ENCODE measurements around the gene RBBP8NL. TPM values are rescaled to one million over a fixed set of nuclear protein-coding genes. Genes with fewer than 3 reads are reported as not detected.

Gene RBBP8NL
- total RNA-seq, 1 donor from 2014 or later, result not detected

GRCh38 chr20:62371588-62372041, 55.7 kb downstream of the RBBP8NL start:
- no peak for DNase-seq

GRCh38 chr20:62370807-62371587, 56.3 kb downstream of the RBBP8NL start:
- no peak for DNase-seq

- no peak for DNase-seq
These were observed 57.1 kb downstream of the RBBP8NL start for GRCh38 chr20:62370115-62370806.

DNA sequence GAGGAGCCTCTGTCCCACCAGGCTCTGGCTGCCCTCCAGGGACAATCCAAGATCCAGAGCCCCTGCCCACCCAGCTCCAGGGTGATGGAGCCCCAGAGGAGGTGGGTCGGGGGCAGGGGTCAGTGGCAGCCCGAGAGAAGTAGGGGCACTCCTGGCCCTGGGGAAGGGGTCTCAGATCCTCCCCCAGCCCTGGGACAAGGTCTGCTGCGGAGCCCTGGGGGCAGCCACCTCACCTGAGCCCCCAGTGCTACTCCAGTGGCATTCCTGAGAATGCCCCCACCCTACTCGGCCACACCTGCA, 57.6 kb downstream of the RBBP8NL start:
- DNase-seq, result no peak

DNA sequence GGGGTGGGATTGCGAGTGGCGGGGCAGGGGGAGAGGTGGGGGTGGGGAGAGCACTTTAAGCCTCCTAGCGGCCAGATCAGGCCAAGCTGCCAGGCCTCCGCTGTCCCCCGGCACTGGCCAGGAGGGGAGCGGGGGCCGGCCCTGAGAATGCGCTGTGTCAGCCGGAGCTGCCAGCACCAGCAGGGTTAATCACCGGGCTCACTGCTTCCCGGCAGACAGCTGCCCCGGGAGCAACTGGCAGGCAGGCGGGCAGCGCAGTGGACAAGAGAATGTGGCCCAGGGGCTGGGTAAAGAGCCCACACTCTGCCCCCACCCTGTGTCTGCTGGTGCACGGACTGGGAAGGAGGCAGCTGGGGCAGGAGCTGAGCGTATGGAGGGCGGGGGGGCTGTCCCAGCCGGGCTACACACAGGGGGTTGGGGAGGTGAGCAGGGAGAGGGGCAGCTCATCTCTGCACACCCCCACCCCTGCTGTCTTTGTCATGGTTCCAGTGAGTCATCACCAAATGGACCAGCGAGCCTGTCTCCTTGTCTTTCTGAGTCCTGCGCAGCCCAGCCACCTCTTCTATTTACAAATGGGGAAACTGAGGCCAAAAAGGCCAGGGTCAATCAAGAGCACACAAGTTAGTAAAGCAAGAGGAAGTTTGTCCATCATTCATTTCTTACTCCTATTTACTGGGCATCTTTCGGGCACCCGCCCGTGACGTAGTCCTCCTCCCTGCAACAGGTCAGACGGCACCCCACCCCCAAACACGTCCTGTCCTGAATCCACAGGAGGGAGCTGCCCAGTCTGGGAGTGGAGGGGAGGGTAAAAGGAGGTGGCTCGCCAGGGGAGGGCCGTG, 58.1 kb downstream of the RBBP8NL start:
- DNase-seq, result peak; percentile 67

DNA sequence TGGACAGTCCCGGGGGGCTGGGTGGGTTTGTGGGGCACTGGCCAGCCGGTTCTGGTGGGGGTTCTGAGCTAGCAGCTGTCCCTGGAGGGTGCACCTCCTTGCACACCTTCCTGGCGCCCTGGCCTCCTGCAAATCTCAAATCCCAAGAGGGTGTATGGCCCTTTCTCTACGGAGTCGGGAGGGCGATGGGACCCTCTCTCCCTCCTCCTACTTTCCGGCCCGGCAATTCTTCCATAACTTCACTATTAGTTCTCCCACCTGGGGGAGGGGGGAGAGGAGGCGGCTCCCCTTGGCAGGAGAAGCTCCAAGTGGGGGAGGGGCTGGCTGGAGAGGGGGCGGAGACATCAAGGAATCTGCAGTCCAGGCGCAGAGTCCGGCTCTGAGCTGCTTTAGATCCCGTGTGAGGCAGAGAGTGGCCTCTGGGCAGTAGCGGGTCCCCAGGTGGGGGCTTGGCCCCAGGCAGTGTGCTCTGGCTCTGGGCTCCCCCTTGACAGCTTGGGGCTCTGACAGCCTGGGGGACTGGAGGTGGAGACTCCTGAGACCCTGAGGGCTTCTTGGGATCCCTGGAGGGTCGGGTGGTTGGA, 58.9 kb downstream of the RBBP8NL start:
- peak; percentile 41 for DNase-seq

DNA sequence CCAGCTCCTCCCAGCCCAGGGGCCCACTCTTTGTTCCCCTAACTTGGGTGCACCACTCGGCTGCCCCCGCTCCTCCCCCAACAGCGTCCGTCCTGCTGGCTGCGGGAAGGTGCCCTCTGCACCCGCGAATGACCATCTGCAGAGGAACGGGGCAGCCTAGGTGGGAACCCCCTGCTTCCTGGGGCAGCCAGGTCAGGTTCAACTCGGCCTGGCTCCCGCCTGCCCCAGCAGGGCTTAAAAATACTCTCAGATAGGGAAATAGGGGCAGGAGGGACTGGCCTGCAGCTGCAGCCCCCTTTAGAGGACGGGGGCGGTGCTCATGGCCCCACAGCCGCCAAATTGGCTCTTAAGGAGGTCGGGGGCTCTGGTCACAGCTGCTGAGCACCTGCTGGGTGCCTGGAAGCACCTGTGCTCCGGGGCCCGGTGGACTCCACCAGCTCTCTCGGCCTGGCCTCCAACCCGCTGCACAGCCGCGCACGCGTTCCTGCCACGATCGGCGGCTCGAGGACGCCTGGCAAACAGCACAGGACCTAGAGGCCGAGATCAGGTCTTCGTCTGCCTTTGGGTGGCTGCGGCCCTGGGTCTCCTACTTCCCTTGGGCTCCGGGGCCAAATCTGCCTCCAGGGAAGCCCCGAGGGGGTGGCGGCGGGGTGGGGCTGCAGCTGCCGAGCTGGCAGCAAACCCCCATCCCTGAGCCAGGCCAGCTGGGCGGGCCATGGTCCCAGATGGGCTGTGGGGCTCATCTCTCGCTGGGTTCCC, 59.5 kb downstream of the RBBP8NL start:
- peak; percentile 49 for DNase-seq

- DNase-seq, result peak; percentile 49
These were observed 60.2 kb downstream of the RBBP8NL start, which contains the start of gene LAMA5 for GRCh38 chr20:62367136-62367632. LAMA5 (minus strand) TSS chr20:62367312; CDS start chr20:62367245, 67 bp downstream.

- DNase-seq, result peak; percentile 34
These were observed 60.8 kb downstream of the RBBP8NL start for GRCh38 chr20:62366370-62367135.

DNA sequence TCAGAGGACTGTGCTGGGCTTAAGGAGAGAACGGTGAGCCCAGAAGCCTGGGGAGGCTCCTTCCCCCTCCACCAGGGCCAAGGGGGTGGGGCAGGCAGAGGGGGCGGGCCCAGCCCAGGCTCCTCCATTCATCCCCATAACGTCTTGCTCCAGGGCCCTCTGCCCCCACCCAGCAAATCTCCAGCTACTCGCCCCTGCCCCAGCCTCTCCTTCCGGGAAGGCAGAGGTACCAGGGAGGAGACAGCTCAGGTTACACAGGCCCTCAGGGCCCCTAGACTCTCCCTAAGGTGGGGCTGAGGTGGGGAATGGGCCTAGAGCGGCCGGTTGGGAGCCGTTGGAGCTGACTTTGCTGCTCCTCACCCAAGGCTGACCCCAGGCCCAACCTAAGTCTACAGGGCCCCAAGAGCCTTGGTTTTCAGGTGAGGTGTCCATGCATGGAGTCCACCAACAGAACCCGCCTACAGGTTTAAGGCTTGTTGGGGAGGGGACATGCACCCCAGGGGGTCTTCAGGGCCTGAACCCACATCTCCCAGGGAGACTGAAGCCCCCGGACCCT, 61.4 kb downstream of the RBBP8NL start:
- peak; percentile 49 for DNase-seq

GRCh38 chr20:62364911-62365736, 62.2 kb downstream of the RBBP8NL start:
- peak; percentile 59 for DNase-seq

GRCh38 chr20:62363920-62364851, 63.2 kb downstream of the RBBP8NL start:
- peak; percentile 87 for DNase-seq

GRCh38 chr20:62362991-62363919, 64.1 kb downstream of the RBBP8NL start:
- peak; percentile 43 for DNase-seq

DNA sequence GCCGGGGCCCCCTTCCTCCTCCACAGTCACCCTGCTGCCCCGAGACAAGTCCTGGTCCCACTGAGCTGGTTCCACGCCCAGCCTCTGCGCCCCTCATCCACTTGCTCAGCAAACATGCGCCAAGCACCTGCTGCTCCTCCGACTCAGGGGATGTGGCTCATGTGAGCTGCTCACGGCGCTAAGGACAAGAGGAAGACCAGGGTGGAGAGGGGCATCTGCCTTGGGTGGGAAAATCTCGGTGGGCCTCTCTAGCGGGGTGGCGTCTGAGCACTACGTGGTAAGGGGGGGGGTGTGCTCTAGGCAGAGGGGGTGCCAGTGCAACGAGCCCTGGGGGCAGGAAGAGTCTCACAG, 64.8 kb downstream of the RBBP8NL start:
- no peak for DNase-seq

DNA sequence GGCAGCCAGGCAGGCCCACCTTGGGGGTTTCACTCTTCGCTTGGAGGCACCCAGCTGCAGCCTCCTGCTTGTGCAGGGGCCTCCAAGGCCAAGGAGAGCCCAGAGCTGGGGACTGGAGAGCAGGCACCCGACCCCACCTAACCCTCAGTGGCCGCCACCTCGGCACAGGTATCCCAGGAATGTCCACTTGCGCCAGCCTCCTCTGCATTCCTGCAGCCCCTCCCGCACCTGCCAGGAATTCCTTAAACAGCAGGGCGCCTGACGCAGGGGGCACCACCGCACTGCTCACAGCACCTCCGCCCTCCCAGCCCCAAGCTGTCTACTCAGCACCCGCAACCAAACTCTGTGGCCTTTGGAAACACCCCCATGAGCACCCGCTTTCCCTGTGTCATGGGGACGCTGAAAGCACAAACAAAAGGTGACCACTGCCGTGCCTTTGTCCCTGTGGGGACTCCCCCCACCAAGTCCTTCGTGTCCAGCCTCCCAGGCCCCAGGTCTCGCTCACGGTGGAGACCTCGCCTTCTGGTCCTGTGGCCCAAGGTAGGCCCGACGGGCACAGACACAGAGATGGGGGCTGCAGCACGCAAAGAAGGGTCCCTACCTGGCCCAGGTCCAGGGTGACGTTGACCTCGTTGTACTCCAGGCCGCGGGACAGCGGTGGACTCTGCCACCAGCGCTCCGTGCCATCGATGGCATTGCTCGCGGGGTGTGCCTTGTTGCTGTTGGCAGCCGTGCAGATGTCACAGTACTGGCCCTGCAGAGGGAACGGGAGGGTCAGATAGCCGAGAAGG, 65.3 kb downstream of the RBBP8NL start:
- DNase-seq, result no peak
